K562 (cell line): ENCODE measurements around the gene SLC1A4. TPM values are rescaled to one million over a fixed set of nuclear protein-coding genes. Genes with fewer than 3 reads are reported as not detected.

Experiments used
- CTCF ChIP-seq, 3 experiments: IDR thresholded peaks in 2 of 3; conservative IDR thresholded peaks in 1 of 3; 2 replicates each; pipeline ENCODE4 v1.5.1; 2011 to 2012; ENCODE audit warnings: low read length in 3 of 3, mild to moderate bottlenecking in 3 of 3, control low read depth in 2 of 3, improper control_type of control experiment in 1 of 3, inconsistent platforms in 1 of 3, low read depth in 1 of 3, mixed read lengths in 1 of 3, moderate library complexity in 1 of 3; ENCODE audit not compliant: insufficient read depth in 2 of 3
- HES1 ChIP-seq: fragments of 450-650 bp; IDR thresholded peaks from 2 replicates; pipeline ENCODE4 v1.6.1; 2016; ENCODE audit warnings: low read depth, mild to moderate bottlenecking, moderate library complexity
- MLLT1 ChIP-seq, 2 experiments: fragments of 450-650 bp; IDR thresholded peaks; 2 replicates each; pipeline ENCODE4 v1.6.1; 2016
- NCOA6 ChIP-seq: fragments of 450-650 bp; IDR thresholded peaks from 2 replicates; pipeline ENCODE4 v1.6.1; 2017; ENCODE audit warnings: mild to moderate bottlenecking
- POLR2H ChIP-seq: IDR thresholded peaks from 2 replicates; pipeline ENCODE4 v1.6.1; 2016; ENCODE audit warnings: missing genetic modification characterization, low read depth, mild to moderate bottlenecking, control low read depth, missing compliant biosample characterization, moderate library complexity
- PRMT5 ChIP-seq: sonication (generic); formaldehyde crosslinking; IDR thresholded peaks from 2 replicates; pipeline ENCODE4 v1.5.0; 2020; ENCODE audit warnings: missing genetic modification reagents
- PTRF ChIP-seq: fragments of 450-650 bp; IDR thresholded peaks from 2 replicates; pipeline ENCODE4 v1.6.1; 2016; ENCODE audit warnings: mild to moderate bottlenecking, missing genetic modification characterization, missing compliant biosample characterization
- PYGO2 ChIP-seq: fragments of 450-650 bp; IDR thresholded peaks from 2 replicates; pipeline ENCODE4 v1.6.1; 2016; ENCODE audit warnings: mild to moderate bottlenecking, missing genetic modification characterization, moderate library complexity, missing compliant biosample characterization
- SMARCE1 ChIP-seq: fragments of 450-650 bp; IDR thresholded peaks from 2 replicates; pipeline ENCODE4 v1.7.1; 2016; ENCODE audit warnings: mild to moderate bottlenecking
- ZNF324 ChIP-seq: fragments of 250-450 bp; sonication (Bioruptor Pico); IDR thresholded peaks from 2 replicates; pipeline ENCODE4 v1.4.0; 2020; ENCODE audit warnings: mild to moderate bottlenecking
- polyA plus RNA-seq, 8 experiments: library from polyadenylated mRNA; depleted of rRNA in 4 of 8; stranded (reverse) in 5 of 8; unstranded in 3 of 8; fragments of >200 nt; fragmentation: Nextera tagmentation in 2 of 8; fragmentation: Illumina TruSeq in 1 of 8; extraction: Ambion mirVana in 2 of 8; extraction: Trizol in 1 of 8; gene quantifications; 2 replicates each; pipeline versions ENCODE4 v1.2.1 to v1.2.3, GENCODE V29; 2011 to 2014; ENCODE audit warnings: inconsistent platforms in 1 of 8, missing spikeins in 1 of 8
- total RNA-seq, 7 experiments: library from RNA; depleted of rRNA in 6 of 7; stranded (reverse); fragments of >200 nt in 6 of 7; fragmentation: Illumina TruSeq in 2 of 7; extraction: Trizol in 2 of 7; gene quantifications; 2 replicates each; pipeline versions ENCODE4 v1.2.1 to v1.2.3, GENCODE V29; 2011 to 2021; ENCODE audit warnings: low replicate concordance in 1 of 7
- TF ChIP-seq, protein P1 (sequence below): sonication (generic); formaldehyde crosslinking; IDR thresholded peaks from 2 replicates; pipeline ENCODE4 v1.8.0; 2022; ENCODE audit warnings: missing genetic modification reagents, mild to moderate bottlenecking, borderline replicate concordance
- TF ChIP-seq, protein P2 (sequence below): fragments of 250-450 bp; sonication (Bioruptor Pico); IDR thresholded peaks from 2 replicates; pipeline ENCODE4 v1.5.0; 2021; ENCODE audit warnings: mild to moderate bottlenecking, moderate library complexity
- TF ChIP-seq, protein P3 (sequence below): sonication (generic); formaldehyde crosslinking; IDR thresholded peaks from 2 replicates; pipeline ENCODE4 v1.8.1; 2023; ENCODE audit warnings: mild to moderate bottlenecking, missing genetic modification reagents

The SLC1A4 gene
- total and polyA plus RNA-seq, 9 of the 15 experiments (the other 6 are each of a cell fraction or from before 2014, with no cell fraction given), result 4.4 to 24.0 (median 10.9) TPM

GRCh38 chr2:65056215-65057053 lies 67.2 kb downstream of the SLC1A4 start, which contains the start of gene CEP68 (continued):
- TF ChIP-seq POLR2H (tag), result peak; percentile 55
- no peak for TF ChIP-seq ZNF324
- TF ChIP-seq MLLT1 (IDR thresholded peaks at IDR 0.05), result no peak; a peak in 2 of 4 replicates
- peak; percentile 66; the same call in 1 of the 2 replicates for TF ChIP-seq SMARCE1
- no peak for TF ChIP-seq NCOA6
- TF ChIP-seq, protein P1, sequence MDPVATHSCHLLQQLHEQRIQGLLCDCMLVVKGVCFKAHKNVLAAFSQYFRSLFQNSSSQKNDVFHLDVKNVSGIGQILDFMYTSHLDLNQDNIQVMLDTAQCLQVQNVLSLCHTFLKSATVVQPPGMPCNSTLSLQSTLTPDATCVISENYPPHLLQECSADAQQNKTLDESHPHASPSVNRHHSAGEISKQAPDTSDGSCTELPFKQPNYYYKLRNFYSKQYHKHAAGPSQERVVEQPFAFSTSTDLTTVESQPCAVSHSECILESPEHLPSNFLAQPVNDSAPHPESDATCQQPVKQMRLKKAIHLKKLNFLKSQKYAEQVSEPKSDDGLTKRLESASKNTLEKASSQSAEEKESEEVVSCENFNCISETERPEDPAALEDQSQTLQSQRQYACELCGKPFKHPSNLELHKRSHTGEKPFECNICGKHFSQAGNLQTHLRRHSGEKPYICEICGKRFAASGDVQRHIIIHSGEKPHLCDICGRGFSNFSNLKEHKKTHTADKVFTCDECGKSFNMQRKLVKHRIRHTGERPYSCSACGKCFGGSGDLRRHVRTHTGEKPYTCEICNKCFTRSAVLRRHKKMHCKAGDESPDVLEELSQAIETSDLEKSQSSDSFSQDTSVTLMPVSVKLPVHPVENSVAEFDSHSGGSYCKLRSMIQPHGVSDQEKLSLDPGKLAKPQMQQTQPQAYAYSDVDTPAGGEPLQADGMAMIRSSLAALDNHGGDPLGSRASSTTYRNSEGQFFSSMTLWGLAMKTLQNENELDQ (CRISPR knock-in tag), result no peak
- no peak for TF ChIP-seq PRMT5 (CRISPR knock-in tag)
- TF ChIP-seq HES1, result no peak
- TF ChIP-seq, protein P2, sequence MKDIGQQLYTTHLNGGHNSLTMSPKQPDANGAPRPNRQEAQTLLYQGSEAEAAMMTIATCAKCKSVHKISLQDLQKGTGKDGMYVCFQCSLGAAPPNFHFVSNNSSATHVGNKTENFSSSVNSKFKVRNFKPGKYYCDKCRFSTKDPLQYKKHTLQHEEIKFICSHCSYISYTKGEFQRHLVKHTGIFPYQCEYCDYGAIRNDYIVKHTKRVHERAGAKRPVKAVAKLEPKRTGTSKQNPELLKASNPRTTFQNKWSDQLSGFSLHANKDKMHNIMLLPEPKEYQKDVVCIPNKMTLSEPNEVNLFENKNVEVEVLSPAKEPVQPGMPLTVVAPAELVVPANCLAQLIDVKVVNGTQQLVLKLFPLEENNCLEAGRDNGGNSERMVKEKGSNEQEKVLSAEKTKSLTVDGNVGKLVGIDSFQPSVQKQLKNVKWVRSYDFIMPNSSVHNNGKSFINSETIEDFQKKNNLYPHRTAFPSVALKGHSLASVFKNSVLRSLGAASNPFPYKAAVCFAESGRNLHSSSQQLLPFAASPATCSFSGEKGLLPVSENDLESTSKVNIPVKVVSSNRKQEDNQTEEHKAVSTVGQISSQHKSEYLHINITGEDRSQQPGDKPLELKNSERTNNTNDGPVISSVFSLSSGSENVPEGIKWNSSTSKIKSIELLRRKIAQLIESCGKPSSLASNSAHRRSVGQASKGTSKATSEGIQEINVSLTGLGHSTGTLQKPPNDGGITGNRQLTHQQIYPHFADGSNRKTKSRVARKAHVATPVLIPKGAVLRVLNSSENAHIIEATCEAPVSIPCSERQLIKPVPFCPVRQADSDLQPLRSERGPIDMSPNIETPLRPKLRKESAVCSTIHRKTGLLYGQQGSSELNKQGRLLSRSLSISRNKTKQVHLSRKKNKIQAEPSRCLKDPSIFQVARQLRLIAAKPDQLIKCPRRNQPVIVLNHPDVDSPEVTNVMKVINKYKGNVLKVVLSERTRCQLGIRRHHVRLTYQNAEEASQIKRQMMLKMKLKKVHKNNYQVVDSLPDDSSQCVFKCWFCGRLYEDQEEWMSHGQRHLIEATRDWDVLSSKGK (CRISPR knock-in tag), result no peak
- TF ChIP-seq, protein P3, sequence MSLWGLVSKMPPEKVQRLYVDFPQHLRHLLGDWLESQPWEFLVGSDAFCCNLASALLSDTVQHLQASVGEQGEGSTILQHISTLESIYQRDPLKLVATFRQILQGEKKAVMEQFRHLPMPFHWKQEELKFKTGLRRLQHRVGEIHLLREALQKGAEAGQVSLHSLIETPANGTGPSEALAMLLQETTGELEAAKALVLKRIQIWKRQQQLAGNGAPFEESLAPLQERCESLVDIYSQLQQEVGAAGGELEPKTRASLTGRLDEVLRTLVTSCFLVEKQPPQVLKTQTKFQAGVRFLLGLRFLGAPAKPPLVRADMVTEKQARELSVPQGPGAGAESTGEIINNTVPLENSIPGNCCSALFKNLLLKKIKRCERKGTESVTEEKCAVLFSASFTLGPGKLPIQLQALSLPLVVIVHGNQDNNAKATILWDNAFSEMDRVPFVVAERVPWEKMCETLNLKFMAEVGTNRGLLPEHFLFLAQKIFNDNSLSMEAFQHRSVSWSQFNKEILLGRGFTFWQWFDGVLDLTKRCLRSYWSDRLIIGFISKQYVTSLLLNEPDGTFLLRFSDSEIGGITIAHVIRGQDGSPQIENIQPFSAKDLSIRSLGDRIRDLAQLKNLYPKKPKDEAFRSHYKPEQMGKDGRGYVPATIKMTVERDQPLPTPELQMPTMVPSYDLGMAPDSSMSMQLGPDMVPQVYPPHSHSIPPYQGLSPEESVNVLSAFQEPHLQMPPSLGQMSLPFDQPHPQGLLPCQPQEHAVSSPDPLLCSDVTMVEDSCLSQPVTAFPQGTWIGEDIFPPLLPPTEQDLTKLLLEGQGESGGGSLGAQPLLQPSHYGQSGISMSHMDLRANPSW (CRISPR knock-in tag), result no peak
- no peak for TF ChIP-seq CTCF (IDR thresholded peaks at IDR 0.05 in 2 of 3, conservative IDR thresholded peaks at IDR 0.05 in 1 of 3; ENCODE audit: insufficient read depth in 2 of 3, low read depth in 1 of 3, low read length in 3 of 3)
- no peak for TF ChIP-seq PYGO2 (tag)
- no peak for TF ChIP-seq PTRF
